SKM-1 treated with dmso at 0.1 percent for 144 hours (cell line): ENCODE measurements around the gene MBNL1.
"Not testable (repeated sequence)": the region's sequence is repeated elsewhere in the genome, so short reads cannot be mapped to it uniquely, and the experiment has no call there.

Source experiments
- DNase-seq: peaks from one replicate; lab custom pipeline; 2025; ENCODE audit not compliant: unreplicated experiment; lab: John Stamatoyannopoulos, UW

MBNL1 gene

GRCh38 chr3:152346058-152346457 lies 77.3 kb downstream of the MBNL1 start:
- DNase-seq = no peak

- no peak for DNase-seq
Observed at GRCh38 chr3:152346740-152347139, 78.0 kb downstream of the MBNL1 start.

- no peak for DNase-seq
Observed at GRCh38 chr3:152348436-152349177, 79.9 kb downstream of the MBNL1 start.

GRCh38 chr3:152349392-152349791 lies 80.7 kb downstream of the MBNL1 start:
- DNase-seq = no peak

GRCh38 chr3:152350139-152350538 lies 81.4 kb downstream of the MBNL1 start:
- no peak for DNase-seq

- DNase-seq = no peak
Observed at GRCh38 chr3:152350776-152351175, 82.0 kb downstream of the MBNL1 start.

GRCh38 chr3:152352554-152352953 lies 83.8 kb downstream of the MBNL1 start:
- no peak for DNase-seq

GRCh38 chr3:152353578-152353977 lies 84.8 kb downstream of the MBNL1 start:
- no peak for DNase-seq

GRCh38 chr3:152355744-152356665 lies 87.3 kb downstream of the MBNL1 start:
- DNase-seq = no peak

GRCh38 chr3:152356870-152357276 lies 88.1 kb downstream of the MBNL1 start:
- no peak for DNase-seq

GRCh38 chr3:152357587-152357986 lies 88.9 kb downstream of the MBNL1 start:
- no peak for DNase-seq

- no peak for DNase-seq
Observed at GRCh38 chr3:152359385-152360248, 90.9 kb downstream of the MBNL1 start.

GRCh38 chr3:152360302-152360701 lies 91.6 kb downstream of the MBNL1 start:
- no peak for DNase-seq

GRCh38 chr3:152360966-152361365 lies 92.2 kb downstream of the MBNL1 start:
- no peak for DNase-seq

- no peak for DNase-seq
Observed at GRCh38 chr3:152362086-152362485, 93.4 kb downstream of the MBNL1 start.

GRCh38 chr3:152364237-152364636 lies 95.5 kb downstream of the MBNL1 start:
- DNase-seq = no peak

- no peak for DNase-seq
Observed at GRCh38 chr3:152365126-152365525, 96.4 kb downstream of the MBNL1 start.

- DNase-seq = no peak
Observed at GRCh38 chr3:152365766-152366593, 97.3 kb downstream of the MBNL1 start.

GRCh38 chr3:152367192-152367591 lies 98.5 kb downstream of the MBNL1 start:
- DNase-seq = not testable (repeated sequence)

GRCh38 chr3:152372633-152373032 lies 103.9 kb downstream of the MBNL1 start:
- not testable (repeated sequence) for DNase-seq
